Naive thymus-derived CD4-positive, alpha-beta T cell (primary cell): ENCODE data around the gene FRG2. TPM values are rescaled to one million over a fixed set of nuclear protein-coding genes. Genes with fewer than 3 reads are reported as not detected.
A peak's percentile ranks its signal among the peaks of the same experiment; 100 is the strongest.
"Not testable (repeated sequence)": the region's sequence is repeated elsewhere in the genome, so short reads cannot be mapped to it uniquely, and the experiment has no call there.

Source experiments
- ATAC-seq: fragments of 150-1000 bp; cut with Tn5 transposase; 2 replicates; pipeline ENCODE4 v1.10.0; 2021; ENCODE audit warnings: mild to moderate bottlenecking, moderate library complexity
- CTCF ChIA-PET: fragments of 350-600 bp; sonication (Branson Sonifier 250); formaldehyde crosslinking; loops from one replicate; lab custom pipeline; 2021; ENCODE audit warnings: antibody characterized with exemption; lab: Charles Lee
- POLR2A ChIA-PET: fragments of 350-600 bp; sonication (Branson Sonifier 250); formaldehyde crosslinking; loops from one replicate; lab custom pipeline; 2021; ENCODE audit warnings: antibody characterized with exemption, inconsistent platforms; lab: Charles Lee
- DNase-seq, 9 donors: peaks; one replicate each; pipeline versions ENCODE4 v3.0.0 to v3.0.0-alpha.2; 2020 to 2022; ENCODE audit warnings: mixed read lengths in 1 of 9
- H3K27ac ChIP-seq: one replicate; pipeline ENCODE4 v1.7.0; 2013; ENCODE audit warnings: mild to moderate bottlenecking, low read depth, low read length, moderate library complexity
- H3K27me3 ChIP-seq, 2 donors: one replicate each; pipeline ENCODE4 v1.7.0; 2013; ENCODE audit warnings: low read length in 2 of 2, mild to moderate bottlenecking in 2 of 2, moderate library complexity in 2 of 2; ENCODE audit not compliant: control insufficient read depth in 2 of 2, insufficient read depth in 2 of 2
- H3K36me3 ChIP-seq, 3 experiments: 1 replicate in 2 of 3; 2 replicates in 1 of 3; pipeline ENCODE4 v1.7.0; 2013; ENCODE audit warnings: low read length in 3 of 3, mild to moderate bottlenecking in 3 of 3, moderate library complexity in 1 of 3; ENCODE audit not compliant: insufficient read depth in 3 of 3, control insufficient read depth in 2 of 3
- H3K4me1 ChIP-seq, 2 donors: one replicate each; pipeline ENCODE4 v1.7.0; 2013; ENCODE audit warnings: low read length in 2 of 2, mild to moderate bottlenecking in 2 of 2, moderate library complexity in 1 of 2; ENCODE audit not compliant: control insufficient read depth in 2 of 2, insufficient read depth in 2 of 2
- H3K4me3 ChIP-seq: 2 replicates; pipeline ENCODE4 v1.7.0; 2013; ENCODE audit warnings: mild to moderate bottlenecking, low read length
- H3K9me3 ChIP-seq, 3 experiments: 1 replicate in 2 of 3; 2 replicates in 1 of 3; pipeline ENCODE4 v1.7.0; 2013; ENCODE audit warnings: low read length in 3 of 3; ENCODE audit not compliant: control insufficient read depth in 2 of 3
- H3K27ac Mint-ChIP-seq, 9 donors: one replicate each; pipeline ENCODE4 v1.8.0; 2020 to 2022; ENCODE audit warnings: mixed read lengths in 9 of 9, mild to moderate bottlenecking in 8 of 9, moderate library complexity in 5 of 9, inconsistent platforms in 2 of 9
- H3K27me3 Mint-ChIP-seq, 5 donors: one replicate each; pipeline ENCODE4 v1.8.0; 2021 to 2022; ENCODE audit warnings: mixed read lengths in 5 of 5, mild to moderate bottlenecking in 1 of 5
- H3K36me3 Mint-ChIP-seq, 5 donors: one replicate each; pipeline ENCODE4 v1.8.0; 2020 to 2022; ENCODE audit warnings: mixed read lengths in 5 of 5, mild to moderate bottlenecking in 3 of 5, inconsistent platforms in 1 of 5
- H3K4me1 Mint-ChIP-seq, 7 donors: one replicate each; pipeline ENCODE4 v1.8.0; 2020 to 2022; ENCODE audit warnings: mixed read lengths in 7 of 7, mild to moderate bottlenecking in 3 of 7, inconsistent platforms in 1 of 7
- H3K4me3 Mint-ChIP-seq, 10 donors: one replicate each; pipeline ENCODE4 v1.8.0; 2020 to 2022; ENCODE audit warnings: mild to moderate bottlenecking in 10 of 10, mixed read lengths in 10 of 10, moderate library complexity in 6 of 10, inconsistent platforms in 2 of 10
- H3K9me3 Mint-ChIP-seq, 11 donors: one replicate each; pipeline ENCODE4 v1.8.0; 2020 to 2022; ENCODE audit warnings: mixed read lengths in 11 of 11, mild to moderate bottlenecking in 4 of 11, inconsistent platforms in 1 of 11, moderate library complexity in 1 of 11
- intact Hi-C, 2 donors: fragments of 100-400 bp; cut with micrococcal nuclease; formaldehyde crosslinking; loops; one replicate each; pipeline ENCODE4 v1.15.1; 2023
- polyA plus RNA-seq, 2 donors: library from polyadenylated mRNA; unstranded; fragments of 300-500 nt; fragmentation: Illumina TruSeq; gene quantifications; one replicate each; pipeline ENCODE4 v1.2.3, GENCODE V29; 2021
- total RNA-seq, 6 experiments: library from RNA in 5 of 6; stranded (reverse) in 5 of 6; gene quantifications; 1 replicate in 5 of 6; 2 replicates in 1 of 6; pipeline ENCODE4 v1.2.3 and lab custom pipeline; 2021 to 2026

FRG2 gene
- total and polyA plus RNA-seq, 7 experiments from 2014 or later = not detected

DNA sequence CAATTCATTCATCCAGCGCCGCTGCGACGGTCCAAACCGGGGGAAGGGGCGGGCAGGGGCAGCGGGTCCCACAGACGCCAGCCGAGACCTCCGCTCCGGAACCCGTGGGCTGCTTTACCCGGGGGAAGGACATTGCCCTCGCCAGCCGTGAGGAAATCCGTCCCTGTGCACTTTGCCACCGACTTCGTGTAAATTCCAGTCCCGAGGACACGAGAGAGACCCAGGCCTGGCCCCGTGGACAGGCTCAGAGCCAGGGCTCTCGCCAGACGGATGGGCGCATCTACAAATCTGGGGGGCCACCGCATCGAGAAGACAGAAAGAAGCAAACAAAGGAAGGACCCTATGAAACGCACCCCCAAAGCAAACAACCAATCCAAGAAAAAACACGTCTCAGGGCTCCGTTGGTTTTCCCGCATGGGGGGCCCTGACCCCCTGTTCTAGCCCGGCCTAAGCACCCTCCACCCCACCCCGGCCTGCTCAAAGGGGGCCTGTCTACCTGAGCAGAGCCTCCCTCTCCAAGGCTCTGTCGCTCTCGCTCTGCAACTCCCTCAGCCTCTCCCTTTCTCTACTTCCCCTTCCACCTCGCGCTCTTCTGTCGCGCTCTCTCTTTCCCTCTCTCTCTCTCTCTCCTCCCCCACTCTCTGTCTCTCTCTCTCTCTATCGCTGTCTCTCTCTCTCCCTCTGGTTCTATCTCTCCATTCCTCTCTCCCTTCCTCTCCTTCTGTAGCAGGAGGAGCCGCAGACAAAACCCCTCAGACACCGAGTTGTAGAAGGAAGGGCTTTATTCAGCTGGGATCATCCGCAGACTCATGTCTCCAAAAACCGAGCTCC is 11.3 kb downstream of the FRG2 start:
- intact Hi-C loops = no loop called here
- POLR2A ChIA-PET = no interaction called here
- H3K9me3 ChIP-seq = no peaks in the 10 kb centered on the region
- Mint-ChIP-seq H3K27ac (peak overlapping the region in 1 of 9 donors; percentile 60), H3K27me3 (peaks cover 66 to 78% (median 75%) of the 10 kb centered on the region in 5 donors), H3K4me1 (peaks cover 23 to 47% (median 43%) of the 10 kb centered on the region in 7 donors), H3K4me3 (peak overlapping the region in 9 of 10 donors; percentile 4 to 74 (median 33)), H3K36me3 (peaks cover 0 to 15% (median 0%) of the 10 kb centered on the region in 5 donors), H3K9me3 (peaks cover 1 to 25% (median 13%) of the 10 kb centered on the region in 11 donors)
- H3K4me1 ChIP-seq = peaks cover 0 to 4% of the 10 kb centered on the region in 2 donors
- H3K27ac ChIP-seq = no peak overlapping the region
- H3K4me3 ChIP-seq = no peak overlapping the region
- ATAC-seq = no peak
- no peaks in the 10 kb centered on the region for H3K36me3 ChIP-seq
- CTCF ChIA-PET = no interaction called here
- DNase-seq = no peak
- peaks cover 0 to 6% of the 10 kb centered on the region in 2 donors for H3K27me3 ChIP-seq

DNA sequence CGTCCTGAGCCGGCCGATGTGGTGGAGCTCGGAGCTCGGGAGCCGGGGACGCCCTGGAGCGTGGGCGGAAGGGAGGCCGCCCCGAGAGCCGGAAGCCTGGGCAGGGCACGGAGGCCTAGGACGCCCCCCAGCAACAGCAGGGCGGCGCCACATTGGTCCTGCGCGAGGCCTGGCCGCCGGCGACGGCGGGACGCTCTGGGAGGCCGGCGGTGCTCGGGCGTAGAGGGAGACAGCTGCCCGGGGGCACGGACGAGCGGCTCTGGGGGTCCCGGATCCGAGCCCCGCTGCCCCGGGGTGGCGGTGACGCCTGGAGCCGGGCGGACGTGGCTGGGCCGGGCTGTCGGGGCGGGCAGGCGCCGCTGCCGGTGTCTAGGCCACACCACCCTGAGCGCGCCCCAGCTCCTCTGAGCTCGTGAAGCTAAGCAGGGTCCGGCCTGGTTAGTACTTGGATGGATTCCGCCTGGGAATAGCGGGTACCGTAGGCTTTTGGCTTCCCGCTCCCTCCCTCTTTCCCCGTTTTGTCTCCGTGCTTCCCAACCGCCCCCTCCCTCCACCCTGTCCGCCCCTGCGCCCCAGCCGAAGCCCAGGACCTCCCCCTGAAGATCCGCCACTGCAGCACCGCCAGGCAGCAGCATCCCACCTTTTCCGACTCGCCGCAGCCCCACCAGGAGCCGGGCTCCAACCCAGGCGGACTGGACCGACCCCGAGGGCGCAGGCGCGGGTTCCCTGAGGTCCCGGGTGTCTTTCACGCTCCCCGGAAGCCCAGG is 12.1 kb downstream of the FRG2 start:
- POLR2A ChIA-PET = no interaction called here
- no peaks in the 10 kb centered on the region for H3K4me1 ChIP-seq
- CTCF ChIA-PET = no interaction called here
- Mint-ChIP-seq H3K9me3 (peaks cover 1 to 25% (median 12%) of the 10 kb centered on the region in 11 donors), H3K4me1 (peaks cover 21 to 41% (median 35%) of the 10 kb centered on the region in 7 donors), H3K27me3 (peaks cover 59 to 70% (median 67%) of the 10 kb centered on the region in 5 donors), H3K27ac (no peak overlapping the region), H3K36me3 (peaks cover 0 to 13% (median 0%) of the 10 kb centered on the region in 5 donors), H3K4me3 (peak overlapping the region in 8 of 10 donors; percentile 5 to 77 (median 53))
- H3K4me3 ChIP-seq = no peak overlapping the region
- no peaks in the 10 kb centered on the region for H3K9me3 ChIP-seq
- DNase-seq (no peak), ATAC-seq (peak; percentile 49)
- H3K36me3 ChIP-seq = no peaks in the 10 kb centered on the region
- H3K27ac ChIP-seq = no peak overlapping the region
- H3K27me3 ChIP-seq = peaks cover 0 to 6% of the 10 kb centered on the region in 2 donors
- intact Hi-C loops = no loop called here

DNA sequence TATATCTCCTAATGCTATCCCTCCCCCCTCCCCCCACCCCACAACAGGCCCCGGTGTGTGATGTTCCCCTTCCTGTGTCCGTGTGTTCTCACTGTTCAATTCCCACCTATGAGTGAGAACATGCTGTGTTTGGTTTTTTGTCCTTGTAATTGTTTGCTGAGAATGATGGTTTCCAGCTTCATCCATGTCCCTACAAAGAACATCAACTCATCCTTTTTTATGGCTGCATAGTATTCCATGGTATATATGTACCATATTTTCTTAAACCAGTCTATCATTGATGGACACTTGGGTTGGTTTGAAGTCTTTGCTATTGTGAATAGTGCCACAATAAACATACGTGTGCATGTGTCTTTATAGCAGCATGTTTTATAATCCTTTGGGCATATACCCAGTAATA is 37.1 kb downstream of the FRG2 start:
- POLR2A ChIA-PET, DNase-seq, H3K9me3 Mint-ChIP-seq, H3K27ac Mint-ChIP-seq, H3K4me1 Mint-ChIP-seq, H3K4me3 ChIP-seq, H3K27me3 ChIP-seq, ATAC-seq, H3K36me3 Mint-ChIP-seq, H3K36me3 ChIP-seq, H3K27ac ChIP-seq, H3K4me3 Mint-ChIP-seq, intact Hi-C loops, CTCF ChIA-PET, H3K9me3 ChIP-seq, H3K4me1 ChIP-seq: not testable (repeated sequence)
- H3K27me3 Mint-ChIP-seq = peaks cover 0 to 11% (median 0%) of the 10 kb centered on the region in 5 donors

DNA sequence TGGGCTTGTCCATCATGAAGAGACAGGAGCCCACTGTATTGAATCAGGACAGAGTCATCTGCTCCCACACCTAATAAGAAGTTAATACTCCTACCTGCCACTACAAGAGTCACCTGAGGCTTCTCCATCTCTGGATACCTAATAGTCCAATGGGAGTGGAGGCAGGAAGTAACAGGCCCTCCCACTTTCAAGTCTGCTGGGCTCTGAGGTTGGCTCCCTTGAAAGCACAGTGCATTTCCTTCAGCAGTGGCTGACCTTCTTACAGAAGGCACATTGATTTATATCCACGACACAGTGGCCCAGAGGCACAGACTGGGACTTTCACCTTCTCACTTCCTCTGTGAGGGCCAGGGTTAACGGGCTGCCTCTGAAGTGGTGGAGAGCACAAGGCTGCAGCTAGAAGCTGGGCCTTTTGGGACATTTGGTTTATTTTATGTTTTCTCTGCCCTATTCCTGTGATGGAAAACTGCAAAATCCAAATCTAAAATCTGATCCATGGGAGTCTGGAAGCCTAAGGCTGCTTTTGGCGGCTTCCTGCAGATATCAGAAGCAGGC is 38.1 kb downstream of the FRG2 start:
- Mint-ChIP-seq H3K9me3 (peaks cover 0 to 2% (median 0%) of the 10 kb centered on the region in 11 donors), H3K27me3 (peaks cover 0 to 11% (median 0%) of the 10 kb centered on the region in 5 donors), H3K36me3 (no peaks in the 10 kb centered on the region), H3K4me3 (no peak overlapping the region), H3K27ac (no peak overlapping the region), H3K4me1 (no peaks in the 10 kb centered on the region)
- H3K27me3 ChIP-seq = no peaks in the 10 kb centered on the region
- no peak for ATAC-seq
- H3K4me1 ChIP-seq = no peaks in the 10 kb centered on the region
- DNase-seq = no peak
- H3K36me3 ChIP-seq = no peaks in the 10 kb centered on the region
- no peak overlapping the region for H3K27ac ChIP-seq
- ChIA-PET POLR2A (no interaction called here), CTCF (no interaction called here)
- H3K4me3 ChIP-seq = no peak overlapping the region
- no peaks in the 10 kb centered on the region for H3K9me3 ChIP-seq
- intact Hi-C loops = no loop called here

DNA sequence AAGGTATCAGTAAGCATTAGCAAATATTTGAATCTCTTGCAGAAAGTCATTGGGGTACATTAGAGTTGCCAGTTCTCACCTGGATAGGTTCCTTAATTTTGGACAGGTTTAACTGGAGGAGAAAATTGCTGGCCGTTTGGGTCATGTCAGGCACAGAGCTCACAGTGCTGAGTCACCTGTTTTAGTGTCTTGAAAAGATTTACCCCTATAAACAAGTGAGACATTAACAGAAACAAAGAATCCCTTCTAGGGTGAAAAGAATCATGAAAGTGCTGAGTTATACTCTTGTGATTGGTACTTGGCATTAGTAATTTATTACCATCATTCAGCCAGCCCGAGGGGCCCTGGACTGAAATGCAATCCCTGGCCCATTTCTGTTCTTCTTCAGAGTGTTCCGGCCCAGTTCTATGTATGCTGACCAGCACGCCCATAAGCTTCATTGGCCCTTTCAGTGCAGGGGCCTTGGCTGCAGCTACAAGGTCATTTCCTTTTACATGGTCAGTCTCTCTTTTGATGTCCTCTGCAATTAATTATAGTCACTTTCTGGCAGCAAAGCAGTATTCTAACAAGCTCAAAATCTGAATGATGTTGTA is 41.3 kb downstream of the FRG2 start:
- H3K36me3 ChIP-seq, ATAC-seq, H3K27ac Mint-ChIP-seq, H3K9me3 Mint-ChIP-seq, POLR2A ChIA-PET, H3K4me3 Mint-ChIP-seq, DNase-seq, H3K4me3 ChIP-seq, H3K27ac ChIP-seq, H3K27me3 Mint-ChIP-seq, H3K27me3 ChIP-seq, intact Hi-C loops, CTCF ChIA-PET, H3K4me1 Mint-ChIP-seq, H3K4me1 ChIP-seq, H3K9me3 ChIP-seq, H3K36me3 Mint-ChIP-seq: not testable (repeated sequence)

DNA sequence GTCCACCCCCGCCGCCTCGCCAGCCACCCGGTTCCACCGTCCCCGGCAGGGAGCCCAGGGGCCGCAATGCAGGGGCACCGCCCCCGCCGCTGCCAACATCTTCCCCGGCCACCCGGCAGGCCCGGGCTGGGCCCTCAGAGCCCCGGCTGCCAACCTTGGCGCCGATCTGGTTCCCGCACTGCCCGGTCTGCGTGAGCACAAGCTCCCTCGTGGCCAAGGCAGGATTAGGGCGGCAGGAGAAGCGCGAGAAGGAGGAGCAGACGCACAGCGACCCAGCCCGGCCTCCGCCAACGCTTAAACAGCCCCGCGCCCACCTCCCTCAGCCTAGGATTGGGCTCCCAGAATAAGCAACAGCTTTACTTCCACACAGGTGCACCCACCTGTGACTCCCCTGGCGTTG is 42.4 kb downstream of the FRG2 start:
- intact Hi-C loops, H3K9me3 ChIP-seq, H3K9me3 Mint-ChIP-seq, POLR2A ChIA-PET, H3K27ac ChIP-seq, H3K4me1 ChIP-seq, H3K4me3 ChIP-seq, DNase-seq, H3K27ac Mint-ChIP-seq, CTCF ChIA-PET, H3K4me1 Mint-ChIP-seq, H3K4me3 Mint-ChIP-seq, ATAC-seq, H3K27me3 ChIP-seq, H3K36me3 Mint-ChIP-seq, H3K36me3 ChIP-seq, H3K27me3 Mint-ChIP-seq: not testable (repeated sequence)
